Renal pelvis (tissue), 12 donors: Measurements from ENCODE around the gene KATNBL1. TPM values are rescaled to one million over a fixed set of nuclear protein-coding genes. Genes with fewer than 3 reads are reported as not detected.

Experiments used
- DNase-seq: peaks from one replicate; pipeline ENCODE4 v3.0.0-alpha.2; 2013
- long read RNA-seq, 16 experiments: transcript quantifications; one replicate each; lab custom pipeline, GENCODE V29; 2026
- polyA plus RNA-seq, 3 donors: library from polyadenylated mRNA; unstranded; fragments of 120-200 nt; gene quantifications; one replicate each; pipeline ENCODE4 v1.2.1, GENCODE V29; 2013; ENCODE audit not compliant: insufficient read length in 3 of 3

Gene KATNBL1, protein sequence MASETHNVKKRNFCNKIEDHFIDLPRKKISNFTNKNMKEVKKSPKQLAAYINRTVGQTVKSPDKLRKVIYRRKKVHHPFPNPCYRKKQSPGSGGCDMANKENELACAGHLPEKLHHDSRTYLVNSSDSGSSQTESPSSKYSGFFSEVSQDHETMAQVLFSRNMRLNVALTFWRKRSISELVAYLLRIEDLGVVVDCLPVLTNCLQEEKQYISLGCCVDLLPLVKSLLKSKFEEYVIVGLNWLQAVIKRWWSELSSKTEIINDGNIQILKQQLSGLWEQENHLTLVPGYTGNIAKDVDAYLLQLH
- 10 to 100 TPM; 43.5 to 80.8 (median 76.6) TPM for polyA plus RNA-seq
- long read RNA-seq, donor 1, partial matches to known transcripts = 0 of 5 reads
- long read RNA-seq, donor 1, other reads (novel, unspliced or antisense) = 0 of 5 reads
- long read RNA-seq, donor 2, transcript KATNBL1-201 (10 exons, 2,723 nt) = major isoform, 9 of 10 reads
- long read RNA-seq, donor 2, partial matches to known transcripts = 0 of 10 reads
- long read RNA-seq, donor 2, other reads (novel, unspliced or antisense) = 0 of 10 reads
- long read RNA-seq, donor 3, transcript KATNBL1-201 (10 exons, 2,723 nt) = major isoform, 8 of 11 reads
- long read RNA-seq, donor 3, partial matches to known transcripts = 0 of 11 reads
- long read RNA-seq, donor 3, other reads (novel, unspliced or antisense) = 0 of 11 reads
- long read RNA-seq, donor 4, transcript KATNBL1-201 (10 exons, 2,723 nt) = major isoform, 6 of 10 reads
- long read RNA-seq, donor 4, partial matches to known transcripts = 0 of 10 reads
- long read RNA-seq, donor 4, other reads (novel, unspliced or antisense) = 0 of 10 reads
- long read RNA-seq, donor 5, transcript KATNBL1-201 (10 exons, 2,723 nt) = major isoform, 5 of 5 reads
- long read RNA-seq, donor 5, partial matches to known transcripts = 0 of 5 reads
- long read RNA-seq, donor 5, other reads (novel, unspliced or antisense) = 0 of 5 reads
- long read RNA-seq, donor 6, partial matches to known transcripts = 0 of 8 reads
- long read RNA-seq, donor 6, other reads (novel, unspliced or antisense) = 0 of 8 reads
- long read RNA-seq, donor 7, transcript KATNBL1-201 (10 exons, 2,723 nt) = major isoform, 9 of 14 reads
- long read RNA-seq, donor 7, partial matches to known transcripts = 0 of 14 reads
- long read RNA-seq, donor 7, other reads (novel, unspliced or antisense) = 0 of 14 reads
- long read RNA-seq, donor 8, transcript KATNBL1-201 (10 exons, 2,723 nt) = major isoform, 5 of 7 reads
- long read RNA-seq, donor 8, partial matches to known transcripts = 0 of 7 reads
- long read RNA-seq, donor 8, other reads (novel, unspliced or antisense) = 0 of 7 reads
- long read RNA-seq, donor 9, transcript KATNBL1-201 (10 exons, 2,723 nt) = major isoform, 20 of 335 reads
- long read RNA-seq, donor 9, partial matches to known transcripts = 161 of 335 reads
- long read RNA-seq, donor 9, other reads (novel, unspliced or antisense) = 149 of 335 reads
- long read RNA-seq, donor 10, transcript KATNBL1-201 (10 exons, 2,723 nt) = major isoform, 6 of 323 reads
- long read RNA-seq, donor 10, transcript KATNBL1-214 (5 exons, 924 nt) = major isoform, 6 of 323 reads
- long read RNA-seq, donor 10, partial matches to known transcripts = 165 of 323 reads
- long read RNA-seq, donor 10, other reads (novel, unspliced or antisense) = 142 of 323 reads
- long read RNA-seq, donor 11, transcript KATNBL1-201 (10 exons, 2,723 nt) = major isoform, 5 of 9 reads
- long read RNA-seq, donor 11, partial matches to known transcripts = 0 of 9 reads
- long read RNA-seq, donor 11, other reads (novel, unspliced or antisense) = 0 of 9 reads
- long read RNA-seq, donor 12, transcript KATNBL1-214 (5 exons, 924 nt) = minor isoform, 5 of 20 reads
- long read RNA-seq, donor 12, transcript KATNBL1-201 (10 exons, 2,723 nt) = major isoform, 13 of 20 reads
- long read RNA-seq, donor 12, partial matches to known transcripts = 0 of 20 reads
- long read RNA-seq, donor 12, other reads (novel, unspliced or antisense) = 0 of 20 reads
- long read RNA-seq, donor 13, transcript KATNBL1-205 (2 exons, 739 nt) = major isoform, 7 of 15 reads
- long read RNA-seq, donor 13, partial matches to known transcripts = 0 of 15 reads
- long read RNA-seq, donor 13, other reads (novel, unspliced or antisense) = 0 of 15 reads
- long read RNA-seq, donor 14 = 0 reads
- long read RNA-seq, donor 15 = 0 reads
- long read RNA-seq, donor 16, transcript KATNBL1-201 (10 exons, 2,723 nt) = major isoform, 11 of 13 reads
- long read RNA-seq, donor 16, partial matches to known transcripts = 0 of 13 reads
- long read RNA-seq, donor 16, other reads (novel, unspliced or antisense) = 0 of 13 reads

DNA sequence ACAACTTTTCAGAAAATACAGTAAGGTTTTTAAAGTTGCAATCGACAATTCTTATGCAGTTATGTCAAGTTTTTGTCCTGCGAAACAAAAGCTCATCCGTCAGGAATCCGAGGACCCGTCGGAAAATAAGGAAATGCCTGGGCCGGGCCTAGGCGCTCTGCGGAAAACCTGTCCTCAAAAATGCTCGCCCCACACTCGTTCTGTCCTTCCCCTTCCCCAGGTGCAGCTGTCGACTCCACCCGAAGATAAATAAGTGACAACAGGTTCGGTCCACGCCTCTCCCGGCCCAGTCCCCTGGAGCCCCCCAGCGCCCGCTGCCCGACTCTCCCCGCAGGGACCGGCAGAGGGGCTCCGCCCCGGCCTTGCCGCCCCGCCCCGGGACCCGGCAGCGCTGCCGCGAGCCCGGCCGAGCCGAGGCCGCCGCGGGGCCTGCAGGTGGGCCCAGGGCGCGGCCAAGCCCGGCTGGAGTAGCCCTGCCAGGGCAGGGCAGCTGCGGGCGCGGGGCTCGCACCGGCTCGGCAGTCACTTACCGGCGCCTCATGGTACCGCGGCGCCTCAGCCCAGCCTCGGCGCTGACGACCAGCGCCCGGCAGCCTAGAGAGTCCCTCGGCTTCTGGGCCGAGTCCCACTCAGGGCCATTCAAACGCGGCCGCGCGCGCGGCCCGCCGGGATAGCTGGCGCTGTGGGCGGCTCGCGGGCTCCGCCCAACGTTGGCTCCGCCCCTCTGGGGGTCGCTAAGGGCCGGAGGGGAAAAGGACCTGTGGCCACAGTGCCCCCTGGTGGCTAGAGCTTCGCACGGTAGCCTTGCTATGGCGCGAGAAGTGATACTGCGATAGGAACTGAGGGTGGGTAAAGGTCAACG, at the start of gene KATNBL1:
TSS of gene KATNBL1 (minus strand) at position 676 of the 862 bp plus-strand sequence. CDS start 46,420 bp downstream, outside the sequence.
- DNase-seq = peak; percentile 93

DNA sequence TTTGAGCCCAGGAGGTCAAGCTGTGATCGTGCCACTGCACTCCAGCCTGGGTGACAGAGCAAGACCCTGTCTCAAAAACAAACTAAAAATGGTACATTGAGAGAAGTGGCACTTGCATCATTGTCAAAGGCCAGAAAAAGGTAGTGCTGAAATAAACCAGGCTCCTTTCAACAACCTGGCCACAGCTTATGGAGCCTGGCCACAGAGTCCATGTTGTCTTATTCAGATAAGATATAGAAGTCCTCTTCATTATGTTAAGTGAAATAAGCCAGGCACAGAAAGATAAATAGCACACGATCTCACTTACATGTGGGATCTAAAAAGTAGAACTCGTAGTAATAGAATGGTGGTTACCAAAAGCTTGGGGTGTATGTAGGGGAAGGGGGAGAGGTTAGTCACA, 49.7 kb upstream of the KATNBL1 start:
- no peak for DNase-seq

DNA sequence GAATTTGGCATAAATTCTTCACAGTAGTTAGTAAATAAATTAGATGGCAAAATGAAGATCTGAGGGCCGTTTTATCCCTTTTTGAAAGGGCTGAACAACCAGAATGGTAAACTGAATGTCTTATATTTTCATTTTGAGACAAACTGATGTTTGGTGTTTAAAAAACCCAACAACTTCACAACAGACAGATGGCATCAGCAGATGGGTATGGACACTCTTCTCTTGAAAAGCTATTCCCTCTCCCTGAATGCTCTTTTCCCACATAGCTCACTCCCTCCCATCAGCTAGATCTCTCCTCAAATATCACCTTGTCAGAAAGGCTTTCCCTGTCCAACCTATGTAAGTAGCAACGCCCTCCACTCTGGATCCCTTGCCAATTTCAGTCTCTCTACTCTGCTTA, 48.3 kb upstream of the KATNBL1 start:
- DNase-seq = no peak

DNA sequence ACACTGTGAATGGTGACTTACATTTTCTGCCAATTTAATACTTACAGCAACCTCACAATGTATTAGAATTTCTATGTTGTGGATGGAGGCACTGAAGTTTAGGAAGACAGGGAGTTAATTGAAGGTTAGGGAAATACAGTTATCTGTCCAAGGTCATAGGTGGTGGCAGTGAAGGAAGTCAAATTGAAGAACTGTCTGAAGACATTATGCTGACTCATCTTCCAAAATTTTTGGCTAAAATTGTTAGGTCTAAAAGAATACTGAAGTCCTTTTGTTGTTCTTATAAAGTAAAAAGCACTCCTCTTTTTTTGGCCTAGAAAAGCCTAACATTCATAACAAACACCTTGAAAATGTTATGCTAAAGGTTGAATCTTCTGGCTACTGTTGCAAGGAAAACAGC, 42.6 kb upstream of the KATNBL1 start:
- no peak for DNase-seq

DNA sequence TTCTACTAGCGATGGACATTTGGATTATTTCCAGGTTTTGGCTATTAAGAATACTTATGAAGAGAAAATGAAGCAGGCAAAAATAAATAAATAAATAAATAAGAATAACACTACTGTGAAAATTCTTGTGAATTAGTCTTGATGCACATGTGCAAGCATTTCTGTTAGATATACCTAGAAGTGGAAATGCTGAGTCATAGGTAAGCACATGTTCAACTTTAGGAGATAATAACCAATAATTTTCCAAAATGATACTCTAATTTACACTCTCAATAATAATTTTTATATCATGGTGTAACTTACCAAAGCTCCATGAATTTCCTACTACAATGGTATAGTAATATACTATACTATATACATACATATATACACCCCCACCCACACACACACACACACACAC, 38.3 kb upstream of the KATNBL1 start:
- DNase-seq = no peak

DNA sequence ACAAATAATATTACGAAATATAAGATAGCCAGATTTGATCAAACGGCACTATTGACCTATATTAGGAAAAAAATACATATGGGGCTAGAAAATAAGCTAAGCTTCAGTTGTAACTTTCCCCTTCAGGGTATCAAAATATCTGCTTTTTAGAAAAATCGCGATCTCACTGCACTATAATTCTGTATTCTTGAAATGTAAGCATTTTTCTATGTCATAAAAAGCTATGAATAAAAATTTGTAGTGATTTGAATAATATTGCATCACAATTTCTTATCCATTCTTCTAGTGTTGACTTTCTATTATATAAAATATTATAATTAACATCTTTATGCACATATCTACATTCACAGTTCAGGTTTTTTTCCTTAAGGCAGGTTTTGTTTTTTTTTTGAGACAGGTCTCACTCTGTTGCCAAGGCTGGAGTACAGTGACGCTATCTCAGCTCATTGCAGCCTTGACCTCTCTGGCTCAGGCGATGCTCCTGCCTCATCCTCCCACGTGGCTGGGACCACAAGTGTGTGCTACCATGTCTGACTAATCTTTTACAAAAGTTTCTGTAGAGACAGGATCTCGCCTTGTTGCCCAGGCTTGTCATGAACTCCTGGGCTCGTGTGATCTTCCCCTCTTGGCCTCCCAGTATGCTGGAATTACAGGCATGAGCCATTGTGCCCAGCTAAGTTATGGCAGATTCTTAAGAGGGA, 36.5 kb upstream of the KATNBL1 start:
- DNase-seq = no peak

DNA sequence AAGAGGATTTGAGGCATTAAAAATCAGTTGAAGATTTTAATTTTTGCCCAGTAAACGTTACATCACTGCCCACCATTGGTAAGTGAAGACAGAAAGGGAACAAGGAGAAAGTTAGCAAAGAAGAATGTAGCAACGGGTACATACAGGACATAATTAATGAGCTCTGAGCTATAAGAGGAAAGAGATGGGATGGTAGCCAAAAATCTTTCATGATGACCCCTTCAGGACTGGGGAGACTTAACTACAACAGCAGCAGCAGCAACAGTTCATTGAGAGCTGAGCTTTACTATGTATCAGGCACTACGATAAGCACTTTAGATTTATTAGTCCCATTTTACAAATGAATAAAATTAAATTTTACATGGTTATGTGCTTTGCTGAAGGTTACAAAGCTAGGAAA, 33.3 kb upstream of the KATNBL1 start:
- no peak for DNase-seq

DNA sequence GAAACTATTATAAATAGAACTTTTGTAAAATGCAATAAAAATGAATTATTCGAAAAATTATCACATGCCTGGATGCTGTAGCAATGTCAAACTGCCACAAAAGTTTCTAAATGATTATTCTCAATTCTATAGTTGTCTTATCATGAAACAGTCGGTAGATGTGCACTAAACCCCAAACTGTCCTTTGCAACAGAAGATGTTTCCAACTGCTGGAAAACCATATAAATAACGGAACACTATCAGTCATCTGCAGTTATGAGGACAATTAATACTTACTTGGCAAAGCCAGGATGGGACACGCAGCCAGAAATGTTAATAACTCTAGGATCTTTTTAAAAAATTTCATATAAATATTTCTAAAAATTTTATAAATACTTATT, 32.4 kb upstream of the KATNBL1 start:
- DNase-seq = no peak

DNA sequence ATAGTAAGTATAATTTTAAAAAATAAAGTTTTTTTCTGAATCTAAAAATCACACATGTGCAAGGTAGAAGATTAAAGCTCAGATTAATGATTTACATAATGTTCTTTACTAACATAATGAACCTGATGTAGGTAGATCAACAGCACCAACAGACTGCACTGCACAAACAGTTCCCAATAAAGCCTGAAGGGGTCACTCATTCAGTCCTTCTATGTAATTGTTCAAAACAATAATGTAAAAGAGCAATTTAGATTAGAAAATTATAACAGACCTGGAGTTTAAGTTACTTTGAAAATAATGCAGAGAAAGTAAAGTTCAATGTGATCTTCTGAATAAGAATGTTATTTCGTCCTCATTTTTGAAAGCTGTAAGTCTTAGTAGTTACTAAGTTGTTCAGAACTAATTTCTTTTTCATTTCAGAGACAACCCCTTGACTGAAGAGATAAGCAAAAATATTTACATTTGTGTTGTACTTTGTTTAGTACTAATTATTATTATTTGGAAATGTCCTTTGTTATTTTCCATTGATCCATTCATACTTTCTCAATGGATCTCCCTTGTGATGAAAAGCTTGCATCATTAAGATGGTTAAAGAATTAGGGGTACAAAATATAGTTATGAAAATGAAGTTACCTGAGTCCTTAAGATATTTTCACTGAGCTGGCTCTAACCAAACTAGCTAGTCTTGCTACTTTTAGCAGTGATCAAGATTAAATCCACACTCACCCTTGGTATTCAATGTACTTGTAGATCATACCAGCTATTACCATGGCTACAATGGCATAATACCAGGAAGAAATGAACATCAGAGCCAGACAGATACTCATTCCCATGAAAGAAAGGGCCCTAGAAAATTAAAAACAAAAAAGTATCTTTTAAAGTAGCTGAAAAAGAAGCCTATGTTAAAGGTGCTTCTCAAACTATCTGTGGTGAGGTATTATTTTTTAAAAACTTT, 31.8 kb upstream of the KATNBL1 start:
- DNase-seq = no peak

DNA sequence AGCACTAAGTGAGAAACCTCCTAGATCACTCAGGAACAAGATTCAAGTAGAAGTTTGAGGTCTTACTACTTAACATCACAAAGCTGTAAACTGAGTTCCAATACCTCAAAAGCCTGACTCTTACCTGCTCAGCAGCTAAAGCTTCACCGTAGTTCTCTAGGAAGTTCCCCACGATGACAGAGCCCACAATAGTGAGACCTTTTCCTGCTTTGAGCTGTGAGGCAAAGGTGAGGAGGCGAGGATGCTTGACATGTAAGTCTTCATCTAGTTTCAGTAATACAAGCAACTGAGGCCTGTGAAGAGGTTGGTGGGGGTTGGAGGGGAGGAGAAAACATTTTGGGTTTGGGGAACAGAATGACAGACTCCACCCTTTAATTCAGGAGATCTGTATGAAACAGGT, 30.6 kb upstream of the KATNBL1 start:
- DNase-seq = no peak

DNA sequence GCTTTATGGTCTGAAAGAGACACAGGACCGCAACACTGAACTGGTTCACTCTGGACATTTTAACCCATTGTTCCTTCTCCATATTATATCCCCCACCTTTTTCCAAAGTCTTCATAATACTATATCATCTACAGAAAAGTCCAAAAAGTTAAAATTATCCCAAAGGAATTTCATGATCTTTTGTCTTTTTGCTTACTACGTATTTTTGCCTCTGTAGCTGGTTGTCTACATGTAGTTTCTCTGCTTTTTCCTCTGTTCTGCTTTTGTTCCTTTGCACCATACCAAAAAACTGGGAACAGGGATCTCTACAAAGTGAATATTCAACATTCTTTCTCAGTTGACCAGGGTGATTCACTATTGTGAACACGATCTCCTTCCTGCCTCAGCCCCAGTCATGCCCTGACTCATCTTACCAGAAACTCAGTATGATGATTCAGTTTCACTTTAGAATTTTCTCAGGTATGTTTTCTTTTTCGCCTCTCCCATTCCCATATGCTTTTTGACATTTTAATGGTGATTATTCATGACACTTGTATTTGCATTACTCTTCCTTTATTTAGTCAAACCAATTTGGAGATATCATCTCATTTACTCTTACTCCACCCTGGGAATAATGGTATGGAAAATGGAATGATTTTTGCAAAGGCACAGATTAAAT, 29.4 kb upstream of the KATNBL1 start:
- no peak for DNase-seq

DNA sequence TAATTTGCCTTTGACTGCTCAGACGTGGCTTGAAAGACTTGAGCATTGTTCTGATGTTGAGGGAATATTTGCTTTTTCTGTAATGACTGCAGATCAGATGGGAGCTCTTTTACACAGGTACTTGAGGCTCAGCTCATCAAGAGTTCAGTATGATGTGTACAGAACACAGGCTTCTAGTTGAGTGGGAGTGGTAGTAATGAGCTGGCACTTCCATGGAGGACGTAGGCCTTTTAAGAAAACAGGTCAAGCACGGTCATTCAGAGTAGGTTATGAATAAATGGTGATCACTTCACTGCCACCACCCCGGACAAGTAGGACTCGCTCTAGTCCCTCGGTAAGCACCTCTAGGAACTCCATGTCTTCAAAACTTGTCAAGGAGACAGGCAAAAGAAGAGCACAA, 23.7 kb upstream of the KATNBL1 start:
- DNase-seq = no peak

DNA sequence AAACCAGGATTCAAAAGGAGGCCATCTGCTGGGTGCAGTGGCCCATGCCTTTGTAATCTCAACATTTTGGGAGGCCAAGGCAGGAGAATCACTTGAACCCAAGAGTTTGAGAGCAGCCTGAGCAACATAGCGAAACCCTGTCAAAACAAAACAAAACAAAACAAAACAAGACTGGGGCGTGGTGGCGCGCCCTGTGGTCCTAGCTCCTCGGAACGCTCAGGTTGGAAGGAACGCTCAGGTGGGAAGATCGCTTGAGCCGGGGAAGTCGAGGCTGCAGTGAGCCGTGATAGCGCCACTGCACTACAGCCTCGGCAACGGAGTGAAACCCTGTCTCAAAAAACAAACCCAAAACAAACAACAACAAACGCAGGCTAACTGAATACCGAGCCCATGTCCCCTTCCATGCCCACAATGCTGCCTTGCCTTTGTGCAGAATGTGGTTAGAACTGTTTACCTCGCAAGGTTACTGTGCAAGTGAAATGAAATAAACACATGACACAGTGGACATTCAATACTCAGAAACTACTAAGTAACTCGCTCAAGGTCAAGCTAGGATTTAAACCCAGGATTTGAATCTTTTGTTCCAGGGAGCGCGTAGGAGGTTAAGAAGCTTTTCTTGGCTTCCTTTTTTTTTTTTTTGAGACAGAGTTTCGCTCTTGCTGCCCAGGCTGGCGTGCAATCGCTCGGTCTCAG, 14.2 kb upstream of the KATNBL1 start:
- DNase-seq = no peak

DNA sequence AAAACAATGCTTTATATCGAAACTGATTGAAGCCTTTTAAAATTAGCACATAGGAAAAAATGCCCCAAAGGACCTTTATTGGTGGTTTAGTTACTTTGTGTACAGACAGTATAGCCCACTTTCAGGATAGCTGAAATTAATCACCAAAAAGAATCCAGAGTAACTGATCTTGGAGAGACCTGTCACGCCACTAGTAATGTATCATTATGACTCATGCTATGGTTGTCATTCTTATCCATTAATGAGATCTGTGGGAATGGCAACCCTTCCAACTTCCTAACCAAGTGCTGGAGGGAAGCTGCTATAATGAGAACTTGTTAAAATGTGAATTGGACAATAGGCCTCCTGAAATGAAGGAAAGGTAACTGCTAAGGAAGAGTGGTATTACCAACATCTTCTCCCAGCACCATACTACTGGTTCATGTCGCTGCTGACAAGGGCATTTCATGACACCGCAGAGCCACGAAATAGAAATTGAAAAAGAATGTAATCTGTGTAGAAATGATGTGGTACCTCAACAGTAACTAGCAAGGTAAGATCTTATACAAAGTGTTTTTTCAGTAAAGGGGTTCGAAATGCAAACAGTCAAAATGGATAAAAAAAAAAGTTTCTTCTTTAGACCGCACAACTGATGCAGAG, 7.8 kb upstream of the KATNBL1 start:
- DNase-seq = no peak
